CD4-positive, alpha-beta T cell (primary cell): Measurements from ENCODE around the gene MAML2. TPM values are rescaled to one million over a fixed set of nuclear protein-coding genes. Genes with fewer than 3 reads are reported as not detected.

Experiments used
- ATAC-seq: fragments of 200-7000 bp; cut with Tn5 transposase; one replicate; pipeline ENCODE4 v1.10.0; 2022; ENCODE audit warnings: mild to moderate bottlenecking; ENCODE audit not compliant: poor library complexity
- CTCF ChIA-PET: fragments of 350-600 bp; sonication (Branson Sonifier 250); formaldehyde crosslinking; loops from one replicate; lab custom pipeline; 2021; ENCODE audit warnings: antibody characterized with exemption, inconsistent platforms; lab: Charles Lee
- POLR2A ChIA-PET: fragments of 350-600 bp; sonication (Branson Sonifier 250); formaldehyde crosslinking; loops from one replicate; lab custom pipeline; 2021; ENCODE audit warnings: antibody characterized with exemption, inconsistent platforms; lab: Charles Lee
- DNase-seq, 14 experiments: peaks; one replicate each; pipeline ENCODE4 v3.0.0-alpha.2; 2013 to 2020; ENCODE audit warnings: mixed read lengths in 2 of 14
- H3K27ac ChIP-seq, 2 donors: one replicate each; pipeline versions ENCODE4 v1.5.1 to v1.7.0; 2013; ENCODE audit warnings: low read length in 2 of 2, low read depth in 1 of 2, mild to moderate bottlenecking in 1 of 2
- H3K27me3 ChIP-seq, 2 experiments: 1 replicate in 1 of 2; 2 replicates in 1 of 2; pipeline versions ENCODE4 v1.6.1 to v1.7.0; 2013; ENCODE audit warnings: low read length in 2 of 2, control low read depth in 1 of 2, mild to moderate bottlenecking in 1 of 2, moderate library complexity in 1 of 2; ENCODE audit not compliant: insufficient read depth in 2 of 2, control insufficient read depth in 1 of 2
- H3K36me3 ChIP-seq: one replicate; pipeline ENCODE4 v1.6.1; 2013; ENCODE audit warnings: low read length, control low read depth; ENCODE audit not compliant: insufficient read depth
- H3K4me1 ChIP-seq: one replicate; pipeline ENCODE4 v1.6.1; 2013; ENCODE audit warnings: low read length, control low read depth; ENCODE audit not compliant: insufficient read depth
- H3K4me3 ChIP-seq: one replicate; pipeline ENCODE4 v1.5.1; 2013; ENCODE audit warnings: mild to moderate bottlenecking, low read length, moderate library complexity
- H3K9me3 ChIP-seq, 2 experiments: 1 replicate in 1 of 2; 2 replicates in 1 of 2; pipeline versions ENCODE4 v1.6.1 to v1.7.0; 2013; ENCODE audit warnings: low read length in 2 of 2, mild to moderate bottlenecking in 2 of 2, control low read depth in 1 of 2, moderate library complexity in 1 of 2; ENCODE audit not compliant: control insufficient read depth in 1 of 2, insufficient read depth in 1 of 2
- H3K27ac Mint-ChIP-seq: one replicate; pipeline ENCODE4 v1.8.0; 2020; ENCODE audit warnings: mixed read lengths
- H3K27me3 Mint-ChIP-seq: one replicate; pipeline ENCODE4 v1.8.0; 2021; ENCODE audit warnings: mixed read lengths
- H3K36me3 Mint-ChIP-seq: one replicate; pipeline ENCODE4 v1.8.0; 2021; ENCODE audit warnings: low read depth, mixed read lengths
- H3K4me1 Mint-ChIP-seq: one replicate; pipeline ENCODE4 v1.8.0; 2021; ENCODE audit warnings: low read depth, mixed read lengths
- H3K4me3 Mint-ChIP-seq: one replicate; pipeline ENCODE4 v1.8.0; 2020; ENCODE audit warnings: mild to moderate bottlenecking, mixed read lengths
- H3K9me3 Mint-ChIP-seq: one replicate; pipeline ENCODE4 v1.8.0; 2020; ENCODE audit warnings: mixed read lengths
- CTCF ChIP-seq: fragments of 200-600 bp; IDR thresholded peaks from one replicate; pipeline ENCODE4 v1.8.0; 2022; ENCODE audit warnings: antibody characterized with exemption, mild to moderate bottlenecking
- intact Hi-C, 2 experiments: fragments of 100-400 bp; cut with DNase I in 1 of 2; cut with micrococcal nuclease in 1 of 2; formaldehyde crosslinking; loops; one replicate each; pipeline versions ENCODE4 v1.15.1 to v1.9.0; 2023 to 2025; cut with DNase I, micrococcal nuclease
- total RNA-seq, 174 experiments: library from RNA in 2 of 174; stranded (reverse) in 2 of 174; gene quantifications; one replicate each; pipeline ENCODE4 v1.2.3 and lab custom pipeline; 2021 to 2026

The MAML2 gene
- total RNA-seq, 2 experiments from 2014 or later: 58.8 to 59.8 TPM

- DNase-seq (no peak), ATAC-seq (no peak)
- intact Hi-C loops: no loop called here
- no peak overlapping the region for H3K27ac ChIP-seq
- Mint-ChIP-seq H3K36me3 (peaks cover 44% of the 10 kb centered on the region), H3K4me3 (peak overlapping the region; percentile 23), H3K27me3 (no peaks in the 10 kb centered on the region), H3K9me3 (no peaks in the 10 kb centered on the region), H3K4me1 (peaks cover 49% of the 10 kb centered on the region), H3K27ac (peak overlapping the region; percentile 64)
- ChIA-PET CTCF (interaction anchor here (0.7 to 1.3 kb wide), 2 partner anchors 10 to 41 kb away, joined by 3 to 5 read pairs; partner anchors contain the start of gene MAML2), POLR2A (interaction anchor here (0.6 to 1.4 kb wide), 4 partner anchors 13 to 1190 kb away, joined by 3 to 10 read pairs (median 4); partner anchors contain the start of genes CEP57, FAM76B and MAML2)
- no peaks in the 10 kb centered on the region for H3K9me3 ChIP-seq
- no peak overlapping the region for H3K4me3 ChIP-seq
- peaks cover 5% of the 10 kb centered on the region for H3K4me1 ChIP-seq
- peaks cover 29% of the 10 kb centered on the region for H3K36me3 ChIP-seq
- TF ChIP-seq CTCF: no peak
- H3K27me3 ChIP-seq: no peaks in the 10 kb centered on the region
Observed at GRCh38 chr11:96384156-96384555, 41.2 kb upstream of the MAML2 start.

GRCh38 chr11:96376796-96377195 is 33.8 kb upstream of the MAML2 start:
- Histone ChIP-seq H3K36me3 (peaks cover 42% of the 10 kb centered on the region), H3K9me3 (no peaks in the 10 kb centered on the region), H3K4me3 (no peak overlapping the region), H3K27me3 (no peaks in the 10 kb centered on the region), H3K4me1 (no peaks in the 10 kb centered on the region), H3K27ac (no peak overlapping the region)
- ATAC-seq (no peak), DNase-seq (no peak)
- ChIA-PET POLR2A (no interaction called here), CTCF (no interaction called here)
- Mint-ChIP-seq H3K4me3 (no peak overlapping the region), H3K4me1 (no peaks in the 10 kb centered on the region), H3K27ac (no peak overlapping the region), H3K27me3 (no peaks in the 10 kb centered on the region), H3K9me3 (no peaks in the 10 kb centered on the region), H3K36me3 (peaks cover 70% of the 10 kb centered on the region)
- intact Hi-C loops: no loop called here
- no peak for TF ChIP-seq CTCF

GRCh38 chr11:96373826-96374225 is 30.8 kb upstream of the MAML2 start:
- no peak for TF ChIP-seq CTCF
- intact Hi-C loops: no loop called here
- Mint-ChIP-seq H3K36me3 (peaks cover 65% of the 10 kb centered on the region), H3K4me1 (no peaks in the 10 kb centered on the region), H3K27me3 (no peaks in the 10 kb centered on the region), H3K9me3 (no peaks in the 10 kb centered on the region), H3K4me3 (no peak overlapping the region), H3K27ac (no peak overlapping the region)
- DNase-seq (no peak), ATAC-seq (no peak)
- H3K9me3 ChIP-seq: no peaks in the 10 kb centered on the region
- POLR2A ChIA-PET: no interaction called here
- CTCF ChIA-PET: no interaction called here
- H3K4me1 ChIP-seq: no peaks in the 10 kb centered on the region
- H3K27ac ChIP-seq: no peak overlapping the region
- H3K36me3 ChIP-seq: peaks cover 33% of the 10 kb centered on the region
- no peaks in the 10 kb centered on the region for H3K27me3 ChIP-seq
- H3K4me3 ChIP-seq: no peak overlapping the region
